Uterus (tissue), 4 donors: ENCODE results near the gene OR1E2. TPM values are rescaled to one million over a fixed set of nuclear protein-coding genes. Genes with fewer than 3 reads are reported as not detected.
"Not testable (repeated sequence)": the region's sequence is repeated elsewhere in the genome, so short reads cannot be mapped to it uniquely, and the experiment has no call there.

ENCODE experiments used
- DNase-seq, 2 donors: peaks; one replicate each; pipeline ENCODE4 v3.0.0-alpha.2; 2019 to 2020
- H3K27ac ChIP-seq, 2 donors: fragments of 200-600 bp; sonication (generic); 1 replicate in 1 of 2; 2 replicates in 1 of 2; pipeline ENCODE4 v1.5.1; 2016 to 2018
- H3K27me3 ChIP-seq, 2 donors: fragments of 200-600 bp; sonication (generic); one replicate each; pipeline ENCODE4 v1.5.1; 2018 to 2019; ENCODE audit warnings: control low read depth in 1 of 2
- H3K36me3 ChIP-seq, 2 donors: fragments of 200-600 bp; sonication (generic); one replicate each; pipeline ENCODE4 v1.5.1; 2019; ENCODE audit warnings: control low read depth in 1 of 2
- H3K4me1 ChIP-seq, 2 donors: fragments of 200-600 bp; sonication (generic); one replicate each; pipeline ENCODE4 v1.5.1; 2018 to 2019; ENCODE audit warnings: control low read depth in 1 of 2
- H3K4me3 ChIP-seq, 2 donors: fragments of 200-600 bp; sonication (generic); 1 replicate in 1 of 2; 2 replicates in 1 of 2; pipeline ENCODE4 v1.5.1; 2018 to 2019; ENCODE audit warnings: mild to moderate bottlenecking in 1 of 2
- H3K9me3 ChIP-seq, 2 donors: fragments of 200-600 bp; sonication (generic); one replicate each; pipeline ENCODE4 v1.5.1; 2019; ENCODE audit warnings: control low read depth in 1 of 2
- CTCF ChIP-seq, 4 experiments: fragments of 200-600 bp in 2 of 4; fragments of 450-650 bp in 2 of 4; sonication (generic) in 2 of 4; IDR thresholded peaks; one replicate each; pipeline ENCODE4 v1.5.1; 2016 to 2019; ENCODE audit warnings: antibody characterized with exemption in 4 of 4, mild to moderate bottlenecking in 2 of 4, moderate library complexity in 1 of 4
- POLR2A ChIP-seq, 2 donors: fragments of 450-650 bp; IDR thresholded peaks; one replicate each; pipeline ENCODE4 v1.6.1; 2016; ENCODE audit warnings: antibody characterized with exemption in 2 of 2, mild to moderate bottlenecking in 1 of 2, moderate library complexity in 1 of 2
- intact Hi-C: fragments of 100-400 bp; cut with DNase I; formaldehyde crosslinking; loops from one replicate; pipeline ENCODE4 v1.15.1; 2023; ENCODE audit warnings: low total_unique reads
- total RNA-seq, 4 donors: library from RNA; depleted of rRNA in 3 of 4; stranded (reverse); fragments of >200 nt in 3 of 4; gene quantifications; one replicate each; pipeline versions ENCODE4 v1.1.0 to v1.2.4, GENCODE V29; 2014 to 2023
- donor health status: DM: yes; HTN: yes; CAD: no.

The OR1E2 gene
- total RNA-seq, 4 donors from 2014 or later: 4.6 TPM; not detected in 3

- intact Hi-C loops: no loop called here
- no peak within 1 kb of the TSS for H3K4me3 ChIP-seq
- no peak for DNase-seq
- no peaks in the 10 kb centered on the region for H3K36me3 ChIP-seq
- H3K9me3 ChIP-seq: no peaks in the 10 kb centered on the region
- TF ChIP-seq CTCF (IDR thresholded peaks at IDR 0.05): no peak
- no peak for TF ChIP-seq POLR2A (IDR thresholded peaks at IDR 0.05)
- H3K27ac ChIP-seq: no peak within 1 kb of the TSS
- no peaks in the 10 kb centered on the region for H3K27me3 ChIP-seq
- H3K4me1 ChIP-seq: no peaks in the 10 kb centered on the region
These were observed 22.6 kb downstream of the OR1E2 start, which contains the start of gene OR3A3 for GRCh38 chr17:3411070-3411469. TSS of gene OR3A3 (plus strand) at chr17:3411370.

GRCh38 chr17:3403856-3404255 is 29.8 kb downstream of the OR1E2 start:
- H3K4me3 ChIP-seq, H3K27me3 ChIP-seq, H3K9me3 ChIP-seq, H3K4me1 ChIP-seq, DNase-seq, intact Hi-C loops, H3K36me3 ChIP-seq, H3K27ac ChIP-seq: not testable (repeated sequence)

GRCh38 chr17:3401786-3402185 is 31.9 kb downstream of the OR1E2 start:
- H3K27me3 ChIP-seq: no peaks in the 10 kb centered on the region
- no peak for DNase-seq
- TF ChIP-seq POLR2A (IDR thresholded peaks at IDR 0.05): no peak
- TF ChIP-seq CTCF (IDR thresholded peaks at IDR 0.05): no peak
- H3K9me3 ChIP-seq: no peaks in the 10 kb centered on the region
- no peaks in the 10 kb centered on the region for H3K4me1 ChIP-seq
- intact Hi-C loops: no loop called here
- H3K27ac ChIP-seq: no peak overlapping the region
- no peak overlapping the region for H3K4me3 ChIP-seq
- no peaks in the 10 kb centered on the region for H3K36me3 ChIP-seq

GRCh38 chr17:3400055-3400454 is 33.6 kb downstream of the OR1E2 start:
- Histone ChIP-seq H3K4me3 (no peak overlapping the region), H3K27ac (no peak overlapping the region), H3K27me3 (no peaks in the 10 kb centered on the region), H3K4me1 (no peaks in the 10 kb centered on the region), H3K9me3 (no peaks in the 10 kb centered on the region), H3K36me3 (no peaks in the 10 kb centered on the region)
- intact Hi-C loops: no loop called here
- TF ChIP-seq CTCF (IDR thresholded peaks at IDR 0.05) (no peak), POLR2A (IDR thresholded peaks at IDR 0.05) (no peak)
- no peak for DNase-seq

- intact Hi-C loops: no loop called here
These were observed 35.3 kb downstream of the OR1E2 start, which contains the start of gene OR1E1 for GRCh38 chr17:3398310-3398709. TSS of gene OR1E1 (minus strand) at chr17:3398410. CDS start at chr17:3398410, 0 bp downstream.

GRCh38 chr17:3397801-3398200 is 35.8 kb downstream of the OR1E2 start:
- intact Hi-C loops, H3K27me3 ChIP-seq, H3K4me1 ChIP-seq, H3K9me3 ChIP-seq, DNase-seq, H3K4me3 ChIP-seq, H3K36me3 ChIP-seq, H3K27ac ChIP-seq: not testable (repeated sequence)

More at GRCh38 chr17:3398310-3398709, 35.3 kb downstream of the OR1E2 start, which contains the start of gene OR1E1:
- TF ChIP-seq CTCF (IDR thresholded peaks at IDR 0.05): no peak
- no peak for TF ChIP-seq POLR2A (IDR thresholded peaks at IDR 0.05)
- Histone ChIP-seq H3K4me3 (no peak within 1 kb of the TSS), H3K27me3 (no peaks in the 10 kb centered on the region), H3K4me1 (no peaks in the 10 kb centered on the region), H3K27ac (no peak within 1 kb of the TSS), H3K36me3 (no peaks in the 10 kb centered on the region), H3K9me3 (no peaks in the 10 kb centered on the region)
- no peak for DNase-seq
